Measurements from ENCODE around the gene TRAFD1. TPM values are rescaled to one million over a fixed set of nuclear protein-coding genes. Genes with fewer than 3 reads are reported as not detected.

The TRAFD1 gene
- total and polyA plus RNA-seq, 2 experiments from 2014 or later: 17.4 to 30.4 TPM

DNA sequence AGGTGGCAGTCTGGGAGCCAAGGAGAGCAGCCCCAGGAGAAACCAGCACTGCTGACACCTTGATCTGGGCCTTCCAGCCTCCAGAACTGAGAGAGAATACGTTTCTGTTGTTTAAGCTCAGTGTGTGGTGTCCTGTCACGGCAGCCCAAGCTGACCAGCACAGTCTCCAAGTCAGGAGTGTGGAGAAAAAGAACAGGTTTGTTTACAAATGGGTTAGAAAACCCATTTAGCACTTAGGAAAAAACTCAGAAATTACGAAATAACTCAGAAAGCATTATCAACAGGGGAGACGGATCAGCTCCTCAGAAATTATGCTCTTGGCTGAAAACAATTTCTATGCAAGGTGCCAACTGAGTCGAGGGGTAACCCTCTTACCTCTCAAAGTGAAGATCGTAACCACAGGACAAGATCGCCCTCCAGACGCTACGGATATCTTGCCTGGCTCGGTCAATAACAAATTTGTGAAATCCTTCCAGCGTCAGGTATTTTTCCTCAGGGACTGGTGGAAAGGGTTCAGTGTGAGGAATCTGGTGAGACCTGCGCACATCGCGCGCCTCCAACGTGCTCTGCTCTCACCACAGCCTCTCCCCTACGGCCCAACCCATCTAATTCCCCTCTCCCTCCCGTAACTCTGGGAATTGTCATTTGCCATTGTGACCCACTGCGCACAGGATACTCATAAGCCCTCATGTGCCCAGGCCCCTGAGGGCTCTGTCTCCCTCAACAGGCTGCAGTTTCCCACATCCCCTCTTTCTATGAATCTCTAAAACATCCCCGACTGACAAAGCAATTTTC, 50.2 kb downstream of the TRAFD1 start (continued):
- TF ChIP-seq, protein P1, sequence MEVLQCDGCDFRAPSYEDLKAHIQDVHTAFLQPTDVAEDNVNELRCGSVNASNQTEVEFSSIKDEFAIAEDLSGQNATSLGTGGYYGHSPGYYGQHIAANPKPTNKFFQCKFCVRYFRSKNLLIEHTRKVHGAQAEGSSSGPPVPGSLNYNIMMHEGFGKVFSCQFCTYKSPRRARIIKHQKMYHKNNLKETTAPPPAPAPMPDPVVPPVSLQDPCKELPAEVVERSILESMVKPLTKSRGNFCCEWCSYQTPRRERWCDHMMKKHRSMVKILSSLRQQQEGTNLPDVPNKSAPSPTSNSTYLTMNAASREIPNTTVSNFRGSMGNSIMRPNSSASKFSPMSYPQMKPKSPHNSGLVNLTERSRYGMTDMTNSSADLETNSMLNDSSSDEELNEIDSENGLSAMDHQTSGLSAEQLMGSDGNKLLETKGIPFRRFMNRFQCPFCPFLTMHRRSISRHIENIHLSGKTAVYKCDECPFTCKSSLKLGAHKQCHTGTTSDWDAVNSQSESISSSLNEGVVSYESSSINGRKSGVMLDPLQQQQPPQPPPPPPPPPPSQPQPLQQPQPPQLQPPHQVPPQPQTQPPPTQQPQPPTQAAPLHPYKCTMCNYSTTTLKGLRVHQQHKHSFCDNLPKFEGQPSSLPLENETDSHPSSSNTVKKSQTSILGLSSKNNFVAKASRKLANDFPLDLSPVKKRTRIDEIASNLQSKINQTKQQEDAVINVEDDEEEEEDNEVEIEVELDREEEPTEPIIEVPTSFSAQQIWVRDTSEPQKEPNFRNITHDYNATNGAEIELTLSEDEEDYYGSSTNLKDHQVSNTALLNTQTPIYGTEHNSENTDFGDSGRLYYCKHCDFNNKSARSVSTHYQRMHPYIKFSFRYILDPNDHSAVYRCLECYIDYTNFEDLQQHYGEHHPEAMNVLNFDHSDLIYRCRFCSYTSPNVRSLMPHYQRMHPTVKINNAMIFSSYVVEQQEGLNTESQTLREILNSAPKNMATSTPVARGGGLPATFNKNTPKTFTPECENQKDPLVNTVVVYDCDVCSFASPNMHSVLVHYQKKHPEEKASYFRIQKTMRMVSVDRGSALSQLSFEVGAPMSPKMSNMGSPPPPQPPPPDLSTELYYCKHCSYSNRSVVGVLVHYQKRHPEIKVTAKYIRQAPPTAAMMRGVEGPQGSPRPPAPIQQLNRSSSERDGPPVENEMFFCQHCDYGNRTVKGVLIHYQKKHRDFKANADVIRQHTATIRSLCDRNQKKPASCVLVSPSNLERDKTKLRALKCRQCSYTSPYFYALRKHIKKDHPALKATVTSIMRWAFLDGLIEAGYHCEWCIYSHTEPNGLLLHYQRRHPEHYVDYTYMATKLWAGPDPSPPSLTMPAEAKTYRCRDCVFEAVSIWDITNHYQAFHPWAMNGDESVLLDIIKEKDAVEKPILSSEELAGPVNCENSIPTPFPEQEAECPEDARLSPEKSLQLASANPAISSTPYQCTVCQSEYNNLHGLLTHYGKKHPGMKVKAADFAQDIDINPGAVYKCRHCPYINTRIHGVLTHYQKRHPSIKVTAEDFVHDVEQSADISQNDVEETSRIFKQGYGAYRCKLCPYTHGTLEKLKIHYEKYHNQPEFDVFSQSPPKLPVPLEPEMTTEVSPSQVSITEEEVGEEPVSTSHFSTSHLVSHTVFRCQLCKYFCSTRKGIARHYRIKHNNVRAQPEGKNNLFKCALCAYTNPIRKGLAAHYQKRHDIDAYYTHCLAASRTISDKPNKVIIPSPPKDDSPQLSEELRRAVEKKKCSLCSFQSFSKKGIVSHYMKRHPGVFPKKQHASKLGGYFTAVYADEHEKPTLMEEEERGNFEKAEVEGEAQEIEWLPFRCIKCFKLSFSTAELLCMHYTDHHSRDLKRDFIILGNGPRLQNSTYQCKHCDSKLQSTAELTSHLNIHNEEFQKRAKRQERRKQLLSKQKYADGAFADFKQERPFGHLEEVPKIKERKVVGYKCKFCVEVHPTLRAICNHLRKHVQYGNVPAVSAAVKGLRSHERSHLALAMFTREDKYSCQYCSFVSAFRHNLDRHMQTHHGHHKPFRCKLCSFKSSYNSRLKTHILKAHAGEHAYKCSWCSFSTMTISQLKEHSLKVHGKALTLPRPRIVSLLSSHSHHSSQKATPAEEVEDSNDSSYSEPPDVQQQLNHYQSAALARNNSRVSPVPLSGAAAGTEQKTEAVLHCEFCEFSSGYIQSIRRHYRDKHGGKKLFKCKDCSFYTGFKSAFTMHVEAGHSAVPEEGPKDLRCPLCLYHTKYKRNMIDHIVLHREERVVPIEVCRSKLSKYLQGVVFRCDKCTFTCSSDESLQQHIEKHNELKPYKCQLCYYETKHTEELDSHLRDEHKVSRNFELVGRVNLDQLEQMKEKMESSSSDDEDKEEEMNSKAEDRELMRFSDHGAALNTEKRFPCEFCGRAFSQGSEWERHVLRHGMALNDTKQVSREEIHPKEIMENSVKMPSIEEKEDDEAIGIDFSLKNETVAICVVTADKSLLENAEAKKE (CRISPR knock-in tag; IDR thresholded peaks at IDR 0.05): no peak

DNA sequence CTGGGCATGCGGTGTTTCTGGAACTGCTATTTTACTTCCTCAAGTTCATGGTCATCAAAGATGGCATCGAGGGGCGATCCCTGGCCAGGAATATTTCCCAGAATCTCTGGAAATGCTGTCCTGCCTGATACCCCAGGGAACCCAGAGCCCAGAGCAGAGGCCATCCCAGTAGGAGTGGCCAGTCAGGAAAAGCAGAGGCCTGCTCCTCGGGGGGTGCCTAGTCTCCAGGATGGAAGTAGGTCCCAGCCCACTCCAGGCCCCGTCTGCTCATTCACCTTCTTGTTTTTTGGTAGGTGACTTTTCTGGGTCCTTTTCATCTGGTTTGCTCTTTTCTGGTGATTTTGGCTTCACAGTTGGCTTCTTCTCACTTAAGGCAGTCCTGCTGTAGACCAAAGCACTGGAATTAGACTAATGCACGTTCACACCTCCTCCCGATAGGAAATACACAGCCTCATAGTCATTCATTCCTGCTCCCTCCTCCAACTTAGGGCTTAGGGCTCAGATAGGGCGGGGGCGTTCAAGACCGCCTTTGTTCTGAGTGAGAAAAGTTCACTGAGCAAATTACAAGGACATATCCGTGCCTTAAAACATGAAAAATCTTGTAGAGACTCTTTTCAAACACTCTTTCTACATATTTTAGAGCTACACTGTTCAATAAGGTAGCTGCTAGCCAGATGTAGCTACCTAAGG, 51.1 kb downstream of the TRAFD1 start:
- Mint-ChIP-seq H3K27ac (no peak overlapping the region; the same call in 1 of the 2 replicates), H3K4me1 (no peaks in the 10 kb centered on the region), H3K36me3 (ENCODE audit: low read depth) (peaks cover 37% of the 10 kb centered on the region), H3K4me3 (no peak overlapping the region), H3K9me3 (no peaks in the 10 kb centered on the region), H3K27me3 (ENCODE audit: insufficient read depth, low read depth, poor library complexity) (peaks cover 7% of the 10 kb centered on the region)
- H3K36me3 ChIP-seq (ENCODE audit: insufficient read depth): peaks cover 3% of the 10 kb centered on the region
- no peaks in the 10 kb centered on the region for H3K4me1 ChIP-seq (ENCODE audit: insufficient read depth)
- ATAC-seq (peak; percentile 28; the same call in 2 of the 3 replicates), DNase-seq (ENCODE audit: low spot score) (no peak)
- H3K27ac ChIP-seq (ENCODE audit: low read depth): 0 out of 2 replicates have a peak overlapping the region, but pooled peaks have one; percentile 55
- H3K4me2 ChIP-seq: no peak overlapping the region
- H4K20me1 ChIP-seq (replicated peaks; ENCODE audit: insufficient read depth): peaks cover 3% of the 10 kb centered on the region; the same call in 1 of the 2 replicates
- H3K4me3 ChIP-seq: no peak overlapping the region
- H3F3A ChIP-seq (replicated peaks; ENCODE audit: low read depth): no peaks in the 10 kb centered on the region
- TF ChIP-seq STAT1 (IDR thresholded peaks at IDR 0.05; ENCODE audit: unreplicated experiment) (no peak), NANOG (IDR thresholded peaks at IDR 0.05; ENCODE audit: borderline replicate concordance) (no peak), POLR2AphosphoS5 (IDR thresholded peaks at IDR 0.05; ENCODE audit: low read depth) (no peak), CREB1 (CRISPR knock-in tag; IDR thresholded peaks at IDR 0.05; ENCODE audit: low read depth) (no peak)
- TF ChIP-seq, protein P1 (CRISPR knock-in tag; IDR thresholded peaks at IDR 0.05): no peak
- no peaks in the 10 kb centered on the region for H3K79me2 ChIP-seq (replicated peaks; ENCODE audit: insufficient read depth)
- no peaks in the 10 kb centered on the region for H3K27me3 ChIP-seq (ENCODE audit: insufficient read depth)
- no peak overlapping the region for H2AFZ ChIP-seq
- H3K9me2 ChIP-seq (ENCODE audit: insufficient read depth): no peaks in the 10 kb centered on the region
